Hematopoietic multipotent progenitor cell treated with erythropoietin and hydrocortisone succinate and interleukin-3 and kit ligand, for 8 days (in vitro differentiated cells): ENCODE results near the gene POLDIP3.
"Not testable (repeated sequence)": the region's sequence is repeated elsewhere in the genome, so short reads cannot be mapped to it uniquely, and the experiment has no call there.

Source experiments
- DNase-seq: peaks from one replicate; pipeline ENCODE4 v3.0.0-alpha.2; 2015

The POLDIP3 gene

GRCh38 chr22:42549331-42550060 is 65.2 kb downstream of the POLDIP3 start:
- no peak for DNase-seq

- DNase-seq, result no peak
These were observed 65.9 kb downstream of the POLDIP3 start for GRCh38 chr22:42548597-42549330.

GRCh38 chr22:42548126-42548525 is 66.6 kb downstream of the POLDIP3 start:
- not testable (repeated sequence) for DNase-seq

- no peak for DNase-seq
These were observed 67.1 kb downstream of the POLDIP3 start for GRCh38 chr22:42547562-42547961.

GRCh38 chr22:42544686-42545085 is 70.0 kb downstream of the POLDIP3 start:
- DNase-seq, result no peak

- not testable (repeated sequence) for DNase-seq
These were observed 75.4 kb downstream of the POLDIP3 start for GRCh38 chr22:42539236-42539771.

GRCh38 chr22:42537199-42537831 is 77.4 kb downstream of the POLDIP3 start:
- not testable (repeated sequence) for DNase-seq

- DNase-seq, result not testable (repeated sequence)
These were observed 78.0 kb downstream of the POLDIP3 start for GRCh38 chr22:42536634-42537033.

- no peak for DNase-seq
These were observed 78.5 kb downstream of the POLDIP3 start for GRCh38 chr22:42536166-42536565.

- DNase-seq, result not testable (repeated sequence)
These were observed 79.5 kb downstream of the POLDIP3 start for GRCh38 chr22:42535082-42535731.
